B cell (primary cell): ENCODE measurements around the gene EFL1. TPM values are rescaled to one million over a fixed set of nuclear protein-coding genes. Genes with fewer than 3 reads are reported as not detected.

Experiments used
- ATAC-seq: fragments of 200-7000 bp; cut with Tn5 transposase; one replicate; pipeline ENCODE4 v1.10.0; 2021; ENCODE audit warnings: low read depth, mild to moderate bottlenecking, moderate number of reproducible peaks, moderate library complexity
- CTCF ChIA-PET: fragments of 350-600 bp; sonication (Branson Sonifier 250); formaldehyde crosslinking; loops from one replicate; lab custom pipeline; 2021; ENCODE audit warnings: antibody characterized with exemption, inconsistent platforms; lab: Charles Lee
- POLR2A ChIA-PET: fragments of 350-600 bp; sonication (Branson Sonifier 250); formaldehyde crosslinking; loops from one replicate; lab custom pipeline; 2021; ENCODE audit warnings: antibody characterized with exemption; lab: Charles Lee
- DNase-seq: peaks from one replicate; pipeline ENCODE4 v3.0.0; 2013
- H2AFZ ChIP-seq: 2 replicates; pipeline ENCODE4 v1.6.1; 2012; ENCODE audit warnings: mild to moderate bottlenecking, low read depth, low read length; ENCODE audit not compliant: insufficient read depth, poor library complexity, severe bottlenecking
- H3K27ac ChIP-seq, 2 donors: 1 replicate in 1 of 2; 2 replicates in 1 of 2; pipeline ENCODE4 v1.5.1; 2012 to 2013; ENCODE audit warnings: low read length in 2 of 2, mild to moderate bottlenecking in 2 of 2, moderate library complexity in 1 of 2
- H3K27me3 ChIP-seq, 4 experiments: fragments of 200-600 bp in 1 of 4; sonication (generic) in 1 of 4; replicated peaks in 1 of 4; 1 replicate in 2 of 4; 2 replicates in 2 of 4; pipeline versions ENCODE4 v1.6.1 to v1.7.0; 2013 to 2016; ENCODE audit warnings: low read length in 3 of 4, mild to moderate bottlenecking in 2 of 4, mixed read lengths in 1 of 4, moderate library complexity in 1 of 4; ENCODE audit not compliant: insufficient read depth in 4 of 4, control insufficient read depth in 3 of 4; ENCODE audit errors: control extremely low read depth in 1 of 4
- H3K36me3 ChIP-seq, 2 experiments: replicated peaks in 1 of 2; 1 replicate in 1 of 2; 2 replicates in 1 of 2; pipeline versions ENCODE4 v1.6.1 to v1.7.1; 2013; ENCODE audit warnings: low read length in 1 of 2; ENCODE audit not compliant: insufficient read depth in 2 of 2, control insufficient read depth in 1 of 2; ENCODE audit errors: control extremely low read depth in 1 of 2, extremely low read depth in 1 of 2
- H3K4me1 ChIP-seq, 2 donors: fragments of 200-600 bp in 1 of 2; sonication (generic) in 1 of 2; 1 replicate in 1 of 2; 2 replicates in 1 of 2; pipeline versions ENCODE4 v1.5.1 to v1.6.1; 2013 to 2017; ENCODE audit warnings: low read length in 2 of 2; ENCODE audit not compliant: control insufficient read depth in 2 of 2, insufficient read depth in 2 of 2
- H3K4me2 ChIP-seq: replicated peaks from 2 replicates; pipeline ENCODE3; 2012; ENCODE audit warnings: mild to moderate bottlenecking, low read depth, low read length; ENCODE audit not compliant: poor library complexity, severe bottlenecking
- H3K4me3 ChIP-seq, 5 experiments: fragments of 200-600 bp in 1 of 5; sonication (generic) in 1 of 5; 1 replicate in 3 of 5; 2 replicates in 2 of 5; pipeline versions ENCODE4 v1.5.1 to v1.7.0; 2011 to 2016; ENCODE audit warnings: low read length in 4 of 5, mild to moderate bottlenecking in 4 of 5, low read depth in 2 of 5, control low read depth in 1 of 5, moderate library complexity in 1 of 5; ENCODE audit not compliant: insufficient read depth in 1 of 5; ENCODE audit errors: control extremely low read depth in 1 of 5, extremely low read depth in 1 of 5
- H3K79me2 ChIP-seq: fragments of 200-600 bp; sonication (generic); one replicate; pipeline ENCODE4 v1.6.0; 2016; ENCODE audit warnings: low read length; ENCODE audit not compliant: control insufficient read depth, insufficient read depth
- H3K9ac ChIP-seq: fragments of 200-600 bp; sonication (generic); 2 replicates; pipeline ENCODE4 v1.6.1; 2017; ENCODE audit warnings: mild to moderate bottlenecking, low read length, moderate library complexity
- H3K9me3 ChIP-seq, 3 donors: one replicate each; pipeline versions ENCODE4 v1.6.1 to v1.7.1; 2013; ENCODE audit warnings: low read length in 2 of 3; ENCODE audit not compliant: control insufficient read depth in 2 of 3, insufficient read depth in 1 of 3; ENCODE audit errors: control extremely low read depth in 1 of 3
- H4K20me1 ChIP-seq: 2 replicates; pipeline ENCODE4 v1.6.0; 2012; ENCODE audit warnings: mild to moderate bottlenecking, low read length; ENCODE audit not compliant: insufficient read depth, control insufficient read depth, poor library complexity, severe bottlenecking
- H3K27ac Mint-ChIP-seq: one replicate; pipeline ENCODE4 v1.8.0; 2021; ENCODE audit warnings: mixed read lengths
- H3K27me3 Mint-ChIP-seq: one replicate; pipeline ENCODE4 v1.8.0; 2021; ENCODE audit warnings: mixed read lengths
- H3K4me1 Mint-ChIP-seq: one replicate; pipeline ENCODE4 v1.8.0; 2021; ENCODE audit warnings: mixed read lengths
- H3K4me3 Mint-ChIP-seq: one replicate; pipeline ENCODE4 v1.8.0; 2021; ENCODE audit warnings: mixed read lengths
- H3K9me3 Mint-ChIP-seq: one replicate; pipeline ENCODE4 v1.8.0; 2022; ENCODE audit warnings: mixed read lengths; ENCODE audit not compliant: insufficient read depth
- CTCF ChIP-seq: fragments of 200-600 bp; IDR thresholded peaks from one replicate; pipeline ENCODE4 v1.8.0; 2022; ENCODE audit warnings: antibody characterized with exemption, mild to moderate bottlenecking
- EZH2 ChIP-seq: IDR thresholded peaks from 2 replicates; pipeline ENCODE4 v1.6.1; 2012; ENCODE audit warnings: borderline replicate concordance, low read depth, mild to moderate bottlenecking, moderate library complexity, low read length; ENCODE audit not compliant: insufficient read depth, poor library complexity, severe bottlenecking
- WGBS: methylation state at CpG from one replicate; pipeline ENCODE4 v1.1.5; 2013; ENCODE audit warnings: missing lambda C conversion rate; ENCODE audit not compliant: insufficient coverage; 5-methylcytosine and 5-hydroxymethylcytosine counted together
- intact Hi-C: fragments of 100-400 bp; cut with micrococcal nuclease; formaldehyde crosslinking; loops from one replicate; pipeline ENCODE4 v1.10.0; 2022
- polyA plus RNA-seq: library from polyadenylated mRNA; depleted of rRNA; stranded (reverse); fragments of >200 nt; gene quantifications from 2 replicates; pipeline ENCODE4 v1.2.3, GENCODE V29; 2012
- total RNA-seq, 2 donors: library from RNA; stranded (reverse); fragments of 120-200 nt in 1 of 2; gene quantifications; 1 replicate in 1 of 2; 2 replicates in 1 of 2; pipeline versions ENCODE4 v1.2.3 to v1.2.4, GENCODE V29; 2013 to 2022

The EFL1 gene
- total and polyA plus RNA-seq, 2 donors (not counting 1 experiment from before 2014, with no cell fraction given), result 8.2 to 25.8 TPM

- H3K4me3 Mint-ChIP-seq, result no peak overlapping the region
- Histone ChIP-seq H2AFZ (no peak overlapping the region), H3K27ac (no peak overlapping the region), H3K36me3 (peaks cover 1 to 35% of the 10 kb centered on the region in 2 experiments), H3K4me3 (no peak overlapping the region), H3K4me1 (no peaks in the 10 kb centered on the region), H4K20me1 (no peaks in the 10 kb centered on the region), H3K27me3 (no peaks in the 10 kb centered on the region), H3K9me3 (no peaks in the 10 kb centered on the region), H3K4me2 (no peak overlapping the region), H3K9ac (no peak overlapping the region), H3K79me2 (no peaks in the 10 kb centered on the region)
- CTCF ChIA-PET, result interaction anchor here (1.3 kb wide), 1 partner anchor 654 kb away, joined by 4 read pairs; no protein-coding TSS in a partner anchor
- H3K4me1 Mint-ChIP-seq, result no peaks in the 10 kb centered on the region
- TF ChIP-seq EZH2, result no peak
- no peak for TF ChIP-seq CTCF
- H3K9me3 Mint-ChIP-seq, result no peaks in the 10 kb centered on the region
- 100% methylated on average over 2 of the region's 3 CpGs for WGBS
- H3K27me3 Mint-ChIP-seq, result no peaks in the 10 kb centered on the region
- ATAC-seq, result no peak
- POLR2A ChIA-PET, result no interaction called here
- intact Hi-C loops, result no loop called here
- H3K27ac Mint-ChIP-seq, result no peak overlapping the region
- no peak for DNase-seq
Observed at GRCh38 chr15:82135638-82136037, 126.9 kb downstream of the EFL1 start.

GRCh38 chr15:82134461-82134860, 128.1 kb downstream of the EFL1 start:
- intact Hi-C loops, result no loop called here
- H3K4me3 Mint-ChIP-seq, result no peak overlapping the region
- no peaks in the 10 kb centered on the region for H3K9me3 ChIP-seq
- H3K79me2 ChIP-seq, result no peaks in the 10 kb centered on the region
- DNase-seq, result no peak
- no peaks in the 10 kb centered on the region for H3K4me1 ChIP-seq
- H3K4me2 ChIP-seq, result no peak overlapping the region
- H3K27ac Mint-ChIP-seq, result no peak overlapping the region
- no peaks in the 10 kb centered on the region for H3K27me3 ChIP-seq
- ChIA-PET POLR2A (no interaction called here), CTCF (interaction anchor here (0.7 to 1.4 kb wide), 2 partner anchors 10 to 1952 kb away, joined by 3 to 4 read pairs; no protein-coding TSS in a partner anchor)
- 100% methylated on average over 1 of the region's 3 CpGs for WGBS
- no peaks in the 10 kb centered on the region for H3K9me3 Mint-ChIP-seq
- no peaks in the 10 kb centered on the region for H4K20me1 ChIP-seq
- peaks cover 1 to 47% of the 10 kb centered on the region in 2 experiments for H3K36me3 ChIP-seq
- no peaks in the 10 kb centered on the region for H3K4me1 Mint-ChIP-seq
- ATAC-seq, result no peak
- no peaks in the 10 kb centered on the region for H3K27me3 Mint-ChIP-seq
- no peak overlapping the region for H3K27ac ChIP-seq
- H3K4me3 ChIP-seq, result no peak overlapping the region
- no peak overlapping the region for H3K9ac ChIP-seq
- no peak overlapping the region for H2AFZ ChIP-seq
- TF ChIP-seq CTCF, result no peak
- no peak for TF ChIP-seq EZH2
